Renal cortical epithelial cell (primary cell): Measurements from ENCODE around the gene KIF5A. TPM values are rescaled to one million over a fixed set of nuclear protein-coding genes. Genes with fewer than 3 reads are reported as not detected.
"Not testable (repeated sequence)": the region's sequence is repeated elsewhere in the genome, so short reads cannot be mapped to it uniquely, and the experiment has no call there.

ENCODE experiments used
- DNase-seq: peaks from one replicate; pipeline ENCODE4 v3.0.0-alpha.2; 2011; ENCODE audit warnings: low read depth
- total RNA-seq: library from RNA; depleted of rRNA; stranded (reverse); fragments of >200 nt; gene quantifications from 2 replicates; pipeline ENCODE4 v1.2.3, GENCODE V29; 2014

Gene KIF5A
- total RNA-seq, 1 donor from 2014 or later = 2.5 TPM

DNA sequence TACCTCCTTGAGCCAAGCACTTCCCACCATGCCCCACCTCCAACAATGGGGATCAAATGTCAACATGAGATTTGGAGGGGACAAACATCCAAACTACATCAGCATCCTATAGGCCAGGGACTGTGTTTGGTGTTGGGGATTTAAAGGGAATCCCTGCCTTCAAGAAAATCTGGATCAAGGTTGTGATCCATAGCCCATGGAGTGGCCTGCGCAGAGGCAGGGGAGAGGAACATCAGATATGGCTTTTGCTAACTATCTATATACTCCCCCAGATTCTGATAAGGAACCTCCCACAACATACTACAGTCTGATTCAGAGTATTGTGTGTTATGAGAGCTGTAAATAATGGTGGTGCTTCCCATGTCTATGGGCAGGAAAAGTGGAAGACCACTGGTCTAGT lies 5.1 kb downstream of the KIF5A start:
- DNase-seq = no peak

DNA sequence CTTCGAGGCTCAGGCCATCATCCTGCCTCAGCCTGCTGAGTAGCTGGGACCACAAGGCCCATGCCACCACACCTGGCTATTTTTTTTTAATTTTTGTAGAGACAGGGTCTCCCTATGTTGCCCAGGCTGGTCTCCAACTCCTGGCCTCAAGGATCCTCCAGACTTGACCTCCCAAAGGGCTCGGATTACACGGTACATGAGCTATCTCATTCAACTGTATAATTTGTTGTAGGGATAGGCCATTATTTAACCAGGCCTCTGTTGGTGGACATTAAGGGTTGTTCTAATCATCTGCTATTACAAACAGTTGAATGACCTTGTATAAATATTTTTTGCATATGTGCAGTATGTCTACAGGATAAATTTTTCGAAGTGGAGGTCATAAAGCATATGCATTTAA lies 9.0 kb downstream of the KIF5A start:
- no peak for DNase-seq

DNA sequence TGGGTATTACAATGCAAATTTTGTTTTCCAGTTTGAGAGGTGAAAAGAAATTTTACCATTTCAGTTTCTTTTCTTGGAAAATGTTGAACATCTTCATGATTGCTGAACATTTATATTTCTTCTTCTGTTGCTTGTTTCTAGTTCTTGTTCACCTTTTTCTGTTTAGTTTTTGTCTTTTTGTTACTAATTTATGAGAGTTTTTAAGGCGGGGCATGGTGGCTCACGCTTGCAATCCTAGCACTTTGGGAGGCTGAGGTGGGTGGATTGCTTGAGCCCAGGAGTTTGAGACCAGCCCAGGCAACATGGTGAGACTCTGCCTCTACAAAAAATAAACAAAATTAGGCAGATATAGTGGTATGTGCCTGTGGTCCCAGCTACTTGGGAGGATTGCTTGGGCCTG lies 10.7 kb downstream of the KIF5A start:
- no peak for DNase-seq

DNA sequence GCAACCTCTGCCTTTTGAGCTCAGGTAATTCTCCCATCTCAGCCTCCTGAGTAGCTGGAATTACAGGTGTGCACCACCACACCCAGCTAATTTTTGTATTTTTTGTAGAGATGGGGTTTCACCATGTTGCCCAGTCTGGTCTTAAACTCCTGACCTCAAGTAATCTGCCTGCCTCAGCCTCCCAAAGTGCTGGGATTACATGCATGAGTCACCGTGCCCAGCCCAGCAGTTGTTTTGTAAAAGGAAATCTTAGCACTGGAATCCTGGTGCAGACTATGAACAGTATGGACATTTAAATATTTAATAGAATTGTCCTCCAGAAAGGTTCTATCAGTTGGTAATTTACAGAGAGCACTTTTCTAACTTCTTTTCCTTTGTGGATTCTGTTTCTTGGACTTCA lies 11.3 kb downstream of the KIF5A start:
- peak; percentile 9 for DNase-seq

DNA sequence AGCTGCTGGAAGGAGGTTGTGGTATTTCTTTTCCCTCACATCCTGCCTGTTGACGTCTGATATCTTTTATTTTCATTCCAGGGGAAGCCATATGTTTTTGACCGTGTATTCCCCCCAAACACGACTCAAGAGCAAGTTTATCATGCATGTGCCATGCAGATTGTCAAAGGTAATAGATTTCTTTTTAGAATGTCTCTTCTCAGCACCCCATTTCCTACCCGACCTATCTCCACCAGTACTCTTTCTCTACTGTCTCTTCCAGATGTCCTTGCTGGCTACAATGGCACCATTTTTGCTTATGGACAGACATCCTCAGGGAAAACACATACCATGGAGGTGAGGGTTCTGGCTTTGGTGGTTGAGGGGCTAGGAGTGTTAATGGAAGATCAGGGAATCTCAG lies 13.5 kb downstream of the KIF5A start:
- no peak for DNase-seq

DNA sequence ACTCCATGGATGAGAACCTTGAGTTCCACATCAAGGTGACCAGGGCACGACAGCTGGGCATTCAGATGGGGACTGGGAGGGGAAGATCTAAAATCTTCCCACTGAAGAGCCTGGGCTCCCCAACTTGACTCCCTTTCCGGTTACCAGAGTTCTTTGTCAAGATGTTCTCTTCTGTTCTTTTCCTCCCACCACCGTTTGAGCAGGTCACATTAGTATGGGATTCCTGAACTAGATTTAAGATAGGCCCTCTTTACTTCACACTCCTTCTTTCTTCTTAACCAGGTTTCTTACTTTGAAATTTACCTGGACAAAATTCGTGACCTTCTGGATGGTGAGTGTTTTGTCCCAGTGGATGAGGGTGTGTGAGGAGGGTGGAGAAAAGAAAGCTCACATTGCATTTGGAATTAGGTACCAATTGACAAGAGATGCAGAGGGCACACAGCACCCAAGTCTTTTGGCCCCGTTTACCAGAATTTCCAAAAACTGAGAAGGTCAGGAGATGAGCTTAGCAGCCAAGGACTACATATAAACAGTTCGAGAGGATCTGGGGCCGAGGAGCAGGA lies 14.4 kb downstream of the KIF5A start:
- no peak for DNase-seq

DNA sequence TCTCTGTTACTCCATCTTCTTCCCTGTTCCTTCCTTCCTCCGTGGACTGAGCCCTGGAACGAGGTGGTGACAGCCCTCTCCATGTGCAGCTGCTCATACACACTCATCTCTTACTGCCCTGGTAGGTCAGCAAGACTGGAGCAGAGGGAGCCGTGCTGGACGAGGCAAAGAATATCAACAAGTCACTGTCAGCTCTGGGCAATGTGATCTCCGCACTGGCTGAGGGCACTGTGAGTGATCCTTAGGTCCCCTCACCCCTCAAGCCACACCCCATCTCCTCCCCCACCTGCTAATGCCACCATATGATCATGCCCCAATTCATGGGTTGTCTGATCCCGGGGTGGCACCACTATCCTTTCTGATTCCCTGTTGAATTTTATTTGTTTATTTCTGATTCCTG lies 19.0 kb downstream of the KIF5A start:
- DNase-seq = no peak

DNA sequence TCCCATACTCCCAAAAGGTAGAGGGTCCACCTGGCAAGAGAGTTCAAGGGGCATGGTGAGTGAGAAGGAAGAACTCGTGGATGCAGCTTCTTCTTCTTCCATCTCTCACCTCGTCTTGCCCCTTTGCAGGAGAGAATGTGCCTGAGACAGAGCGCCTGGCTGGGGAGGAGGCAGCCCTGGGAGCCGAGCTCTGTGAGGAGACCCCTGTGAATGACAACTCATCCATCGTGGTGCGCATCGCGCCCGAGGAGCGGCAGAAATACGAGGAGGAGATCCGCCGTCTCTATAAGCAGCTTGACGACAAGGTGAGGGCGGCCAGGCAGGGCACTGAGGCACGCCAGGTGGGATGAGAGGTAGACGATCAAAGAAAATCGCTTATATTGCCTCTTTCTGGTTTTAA lies 20.0 kb downstream of the KIF5A start:
- DNase-seq = no peak

DNA sequence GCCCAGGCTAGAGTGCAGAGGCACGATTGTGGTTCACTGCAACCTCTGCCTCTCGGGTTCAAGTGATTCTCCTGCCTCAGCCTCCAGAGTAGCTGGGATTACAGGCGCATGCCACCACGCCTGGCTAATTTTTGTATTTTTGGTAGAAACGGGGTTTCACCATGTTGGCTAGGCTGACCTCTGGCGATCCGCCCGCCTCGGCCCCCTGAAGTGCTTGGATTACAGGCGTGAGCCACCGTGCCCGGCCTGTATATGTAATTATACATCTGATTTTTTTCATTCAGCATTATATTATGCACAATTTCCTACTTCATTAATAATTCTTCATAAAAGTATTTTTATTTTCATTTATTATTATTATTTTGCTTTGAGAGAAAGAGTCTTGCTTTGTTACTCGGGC lies 20.6 kb downstream of the KIF5A start:
- DNase-seq = not testable (repeated sequence)

DNA sequence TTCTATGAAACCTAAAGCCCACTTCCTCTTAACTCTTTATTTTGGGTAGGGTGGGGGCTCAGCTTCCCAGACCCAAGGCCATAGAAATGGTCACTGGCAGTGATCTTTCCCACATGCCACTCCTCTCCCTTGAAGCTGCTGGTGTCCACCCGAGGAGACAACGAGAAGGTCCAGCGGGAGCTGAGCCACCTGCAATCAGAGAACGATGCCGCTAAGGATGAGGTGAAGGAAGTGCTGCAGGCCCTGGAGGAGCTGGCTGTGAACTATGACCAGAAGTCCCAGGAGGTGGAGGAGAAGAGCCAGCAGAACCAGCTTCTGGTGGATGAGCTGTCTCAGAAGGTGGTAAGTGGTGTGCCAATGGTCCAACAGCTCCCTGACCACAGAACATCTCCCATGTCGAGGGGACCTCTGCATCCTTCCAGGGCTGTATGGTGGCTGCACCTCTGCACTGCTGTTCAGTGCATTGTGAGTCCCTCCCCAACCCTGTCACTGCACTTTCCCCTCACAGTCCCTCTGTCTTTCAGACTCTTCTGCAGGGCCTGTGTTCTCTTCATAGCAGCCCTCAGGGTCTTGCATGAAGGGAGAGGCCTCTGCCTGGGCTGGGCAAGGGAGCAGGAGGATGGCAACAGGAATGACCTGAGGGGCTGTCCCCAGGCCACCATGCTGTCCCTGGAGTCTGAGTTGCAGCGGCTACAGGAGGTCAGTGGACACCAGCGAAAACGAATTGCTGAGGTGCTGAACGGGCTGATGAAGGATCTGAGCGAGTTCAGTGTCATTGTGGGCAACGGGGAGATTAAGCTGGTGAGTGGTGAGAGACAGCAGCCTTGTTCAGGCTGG lies 22.3 kb downstream of the KIF5A start:
- DNase-seq = no peak

DNA sequence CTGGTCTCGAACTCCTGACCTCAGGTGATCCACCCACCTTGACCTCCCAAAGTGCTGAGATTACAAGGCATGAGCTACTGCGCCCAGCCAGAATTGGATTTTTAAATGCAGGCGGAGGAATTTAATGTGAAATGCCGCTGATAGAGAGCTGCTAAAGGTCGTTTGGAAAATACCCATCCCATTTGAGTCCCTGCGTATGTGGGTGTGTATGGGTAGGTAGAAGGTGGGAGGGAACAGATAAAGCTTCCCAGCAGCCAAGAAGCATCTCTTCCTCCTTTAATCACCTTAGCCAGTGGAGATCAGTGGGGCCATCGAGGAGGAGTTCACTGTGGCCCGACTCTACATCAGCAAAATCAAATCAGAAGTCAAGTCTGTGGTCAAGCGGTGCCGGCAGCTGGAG lies 25.0 kb downstream of the KIF5A start:
- no peak for DNase-seq

DNA sequence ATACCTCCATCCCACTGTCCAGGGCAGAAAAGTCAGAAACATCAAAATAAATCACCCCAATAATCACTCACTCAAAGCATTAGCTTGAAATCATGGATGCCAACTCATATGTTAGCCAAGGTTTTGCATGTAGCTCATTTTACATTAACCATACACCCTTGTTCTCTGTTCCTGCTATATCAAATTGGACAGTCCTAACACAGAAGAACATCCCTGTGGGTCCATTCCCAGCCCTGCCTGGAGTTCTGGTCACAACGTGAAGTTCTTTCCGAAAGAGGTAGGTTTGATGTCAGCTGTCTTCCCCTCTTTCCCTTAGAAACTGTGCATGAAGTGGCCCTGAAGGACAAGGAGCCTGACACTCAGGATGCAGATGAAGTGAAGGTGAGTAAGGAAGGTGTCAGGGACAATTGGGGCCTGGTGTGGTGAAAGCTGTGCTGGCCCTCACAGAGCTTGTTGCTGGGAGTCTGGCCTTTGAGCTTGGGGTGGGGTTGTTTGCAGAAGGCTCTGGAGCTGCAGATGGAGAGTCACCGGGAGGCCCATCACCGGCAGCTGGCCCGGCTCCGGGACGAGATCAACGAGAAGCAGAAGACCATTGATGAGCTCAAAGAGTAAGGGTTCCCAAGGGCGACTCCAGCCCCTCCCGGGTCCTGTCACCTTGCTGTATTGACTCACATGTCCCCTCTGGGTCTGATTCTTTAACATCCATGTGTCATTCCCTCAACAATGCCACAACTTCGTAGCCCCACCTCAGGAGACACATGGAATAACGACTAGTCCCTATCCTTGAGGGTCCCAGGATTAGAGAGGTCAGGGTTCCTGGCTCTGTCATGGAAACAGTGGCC lies 26.1 kb downstream of the KIF5A start:
- no peak for DNase-seq

DNA sequence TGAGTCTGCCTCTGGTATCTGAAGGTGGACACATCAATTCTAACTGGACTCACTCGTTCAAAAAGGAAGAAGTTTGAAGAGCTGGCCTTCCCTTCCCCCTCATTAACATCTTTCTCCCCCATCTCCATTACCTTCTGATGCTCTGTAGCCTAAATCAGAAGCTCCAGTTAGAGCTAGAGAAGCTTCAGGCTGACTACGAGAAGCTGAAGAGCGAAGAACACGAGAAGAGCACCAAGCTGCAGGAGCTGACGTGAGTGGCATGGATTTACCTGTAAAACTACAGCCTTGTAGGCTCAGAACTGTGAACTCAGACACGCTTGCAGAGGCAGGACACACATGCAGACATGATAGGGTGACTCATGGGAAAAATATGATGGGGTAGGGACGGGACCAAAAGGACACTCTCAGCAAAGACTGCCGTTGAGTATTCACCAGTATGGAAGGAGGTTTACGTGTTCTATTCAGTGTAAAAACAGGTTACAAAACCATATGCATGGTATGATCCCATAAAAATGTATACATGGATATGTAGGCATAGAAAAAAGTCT lies 26.8 kb downstream of the KIF5A start:
- no peak for DNase-seq

DNA sequence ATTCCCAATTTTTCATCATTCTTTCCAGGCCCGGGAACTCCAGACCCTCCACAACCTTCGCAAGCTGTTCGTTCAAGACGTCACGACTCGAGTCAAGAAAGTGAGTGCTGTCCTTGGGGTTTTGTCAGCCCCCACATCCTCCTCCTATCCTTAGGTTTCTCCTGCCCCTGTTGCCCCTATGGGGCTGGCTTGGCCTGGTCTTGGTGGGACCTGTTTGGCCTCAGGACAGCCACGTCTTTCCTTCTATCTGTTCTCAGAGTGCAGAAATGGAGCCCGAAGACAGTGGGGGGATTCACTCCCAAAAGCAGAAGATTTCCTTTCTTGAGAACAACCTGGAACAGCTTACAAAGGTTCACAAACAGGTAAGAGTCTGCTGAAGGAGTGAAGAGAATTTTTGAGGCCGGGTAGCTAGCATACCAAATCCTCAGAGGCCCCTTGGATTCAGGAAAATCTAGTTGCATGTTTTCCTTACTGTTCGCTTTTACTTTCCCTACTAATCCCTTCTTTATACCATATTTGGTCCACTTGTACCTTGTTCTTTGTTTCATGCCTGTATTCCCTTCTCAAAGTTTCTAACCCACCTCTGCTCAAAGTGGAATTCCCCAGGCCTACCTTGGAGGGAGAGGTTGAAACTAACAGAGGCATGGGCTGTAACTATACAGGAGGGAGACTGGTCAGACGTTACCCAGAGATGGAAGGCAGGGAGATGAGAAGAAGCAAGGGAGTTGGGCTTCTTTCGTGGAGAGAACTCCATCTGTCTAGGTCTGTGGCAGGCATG lies 28.3 kb downstream of the KIF5A start:
- no peak for DNase-seq

DNA sequence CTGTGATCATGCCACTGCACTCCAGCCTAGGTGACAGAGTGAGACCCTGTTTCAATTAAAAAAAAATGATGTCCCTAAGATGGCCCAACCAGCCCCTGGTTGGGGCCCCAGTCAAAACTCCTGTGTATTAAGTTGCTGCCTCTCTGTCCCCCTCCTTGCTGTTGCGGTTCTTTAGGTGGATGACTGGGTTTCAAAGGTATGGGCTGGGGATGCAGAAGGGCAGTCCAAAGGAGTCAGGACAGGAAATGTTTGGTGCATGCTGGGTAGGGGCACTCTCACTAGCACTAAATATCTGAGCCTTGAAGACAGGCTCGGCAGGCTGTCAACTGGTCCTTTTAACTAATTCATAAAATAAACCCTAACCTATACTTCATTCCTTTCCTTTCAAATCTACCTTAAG lies 29.2 kb downstream of the KIF5A start:
- no peak for DNase-seq

DNA sequence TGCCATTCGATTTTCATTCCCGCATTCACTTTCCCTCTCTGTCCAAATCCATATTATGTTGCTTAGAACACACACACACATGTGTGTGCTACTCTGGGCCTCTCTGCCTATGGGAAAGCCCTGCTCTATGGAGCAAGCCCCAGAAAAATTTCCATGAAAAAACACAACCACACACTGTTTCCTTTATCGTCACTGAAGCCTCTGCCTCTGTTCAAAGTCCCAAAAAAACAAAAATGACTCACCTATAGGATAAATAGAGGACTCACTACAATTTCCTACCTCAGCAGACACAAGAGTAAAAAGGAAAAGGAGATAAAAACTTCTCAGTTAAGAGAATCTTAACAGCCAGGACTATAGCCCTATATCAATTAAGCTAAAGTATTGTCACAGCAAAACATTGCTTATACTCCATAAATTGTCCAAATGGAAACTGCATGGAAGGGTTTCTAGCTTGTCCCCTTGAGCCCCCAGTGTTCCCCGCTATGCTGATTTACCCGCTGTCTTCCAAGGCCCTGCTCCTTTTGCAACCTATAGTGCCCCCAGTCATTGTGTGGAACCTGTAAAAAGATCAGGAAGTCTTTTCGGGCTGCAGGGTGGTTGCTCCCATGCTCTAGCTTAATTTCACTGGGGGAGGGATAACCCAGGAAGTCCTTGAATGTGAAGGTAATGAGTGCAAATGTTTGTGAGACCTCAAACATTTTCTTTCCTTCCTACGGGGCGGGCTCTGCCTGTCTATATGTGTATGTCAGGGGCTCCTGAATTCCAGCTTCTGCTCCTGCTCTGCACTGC lies 30.0 kb downstream of the KIF5A start:
- DNase-seq = no peak

DNA sequence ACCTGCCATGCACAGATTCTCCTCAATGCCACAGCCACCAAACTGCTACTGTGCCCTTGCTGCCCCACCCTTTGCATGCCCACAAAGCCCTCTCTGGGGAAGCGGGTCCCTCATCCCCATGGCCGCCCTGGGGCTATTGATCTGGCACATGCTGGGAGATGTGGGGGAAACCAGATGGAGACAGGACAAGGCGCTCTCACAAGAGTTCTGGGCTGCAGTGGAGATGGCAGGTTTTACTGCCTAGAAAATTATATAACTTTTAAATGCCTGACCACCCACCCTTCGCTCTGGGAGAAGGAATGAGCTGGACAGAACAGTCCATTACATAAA lies 30.6 kb downstream of the KIF5A start:
- DNase-seq = no peak

DNA sequence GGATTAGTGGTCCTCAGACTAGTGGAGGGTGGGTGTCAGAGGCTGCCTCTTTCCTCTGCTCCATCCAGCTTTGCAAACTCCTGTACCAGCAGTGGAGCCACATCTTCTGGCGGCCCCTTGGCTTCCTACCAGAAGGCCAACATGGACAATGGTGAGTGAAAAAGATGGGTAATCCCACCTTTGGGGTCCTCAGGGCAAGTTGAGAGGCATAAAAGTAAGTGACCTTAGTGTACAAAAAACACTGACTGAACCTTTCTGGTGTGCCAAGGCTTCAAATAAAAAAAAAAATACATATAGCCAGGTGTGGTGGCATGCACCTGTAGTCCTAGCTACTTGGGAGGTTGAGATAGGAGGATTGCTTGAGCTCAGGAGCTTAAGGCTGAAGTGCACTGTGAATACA lies 32.0 kb downstream of the KIF5A start:
- no peak for DNase-seq

DNA sequence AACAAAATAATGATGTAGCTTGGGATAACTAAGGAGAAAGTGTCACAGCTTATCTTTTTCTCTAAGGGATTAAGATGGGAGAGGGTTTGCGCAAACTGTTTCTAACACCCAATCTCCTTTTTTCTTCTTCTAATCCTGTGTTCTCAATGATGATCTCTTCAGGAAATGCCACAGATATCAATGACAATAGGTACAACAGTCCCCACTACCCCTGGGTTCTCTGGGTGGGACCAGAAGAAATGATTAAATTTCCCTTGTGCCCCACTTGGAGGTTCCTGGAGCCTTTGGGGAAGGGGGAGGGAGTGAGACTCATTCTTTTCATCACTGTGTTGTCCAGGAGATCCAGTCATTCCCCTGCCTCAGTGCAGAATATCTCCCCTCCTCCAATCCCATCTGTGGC lies 32.6 kb downstream of the KIF5A start:
- no peak for DNase-seq

DNA sequence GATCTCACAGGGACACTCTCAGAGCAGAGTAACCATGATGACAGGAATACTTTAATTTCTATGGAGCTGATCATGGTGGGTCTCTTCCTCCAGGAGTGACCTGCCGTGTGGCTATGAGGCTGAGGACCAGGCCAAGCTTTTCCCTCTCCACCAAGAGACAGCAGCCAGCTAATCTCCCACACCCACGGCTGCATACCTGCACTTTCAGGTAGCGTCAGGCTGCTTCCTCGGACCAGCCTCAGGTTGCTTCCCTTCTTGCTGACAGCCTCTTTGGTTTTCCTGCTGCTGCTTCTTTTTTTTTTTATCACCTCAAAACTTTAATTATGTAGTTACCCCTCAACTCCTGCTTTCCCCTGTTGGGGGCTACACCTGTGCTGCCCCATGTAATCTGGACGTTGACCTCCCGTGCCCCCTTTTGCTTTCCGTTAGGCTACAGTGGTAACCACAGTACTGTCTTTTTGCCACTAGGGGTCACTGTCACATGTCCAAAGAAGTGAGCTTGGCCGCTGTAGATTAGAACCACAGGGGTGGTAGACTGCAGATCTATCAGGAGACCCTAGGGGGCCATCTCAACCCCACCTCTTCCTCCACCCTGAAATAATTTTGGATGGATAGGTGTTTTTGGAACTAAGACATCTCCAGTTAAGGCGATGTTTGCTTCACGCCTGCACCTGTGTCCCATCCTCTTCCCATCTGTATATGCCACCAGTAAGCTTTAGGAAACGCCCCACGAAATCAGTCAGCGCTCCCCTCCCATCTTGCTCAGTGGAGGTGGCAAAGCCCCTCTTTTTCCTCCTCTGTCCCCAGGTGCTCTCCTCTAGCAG lies 33.4 kb downstream of the KIF5A start:
- peak; percentile 75 for DNase-seq
